OCI-LY1 (cell line): ENCODE data around the gene PPDPF.

Source experiments
- CTCF ChIP-seq: fragments of 200-600 bp; sonication (generic), shearing (Covaris generic); IDR thresholded peaks from 2 replicates; pipeline ENCODE4 v1.5.1; 2017; ENCODE audit warnings: mild to moderate bottlenecking, antibody characterized with exemption, low read length, moderate library complexity, mixed read lengths
- EZH2 ChIP-seq: fragments of 200-600 bp; sonication (generic), shearing (Covaris generic); IDR thresholded peaks from 2 replicates; pipeline ENCODE4 v1.8.0; 2017; ENCODE audit warnings: borderline replicate concordance, mixed run types, mild to moderate bottlenecking, antibody characterized with exemption, low read length, moderate library complexity, mixed read lengths

- TF ChIP-seq CTCF, result no peak
- TF ChIP-seq EZH2, result no peak
Measured at GRCh38 chr20:63540417-63541186, 20.0 kb downstream of the PPDPF start.
